CD14-positive monocyte (primary cell): ENCODE data around the gene MSI2. TPM values are rescaled to one million over a fixed set of nuclear protein-coding genes. Genes with fewer than 3 reads are reported as not detected.

Experiments
- DNase-seq, 3 donors: peaks; one replicate each; pipeline ENCODE4 v3.0.0-alpha.2; 2011 to 2022
- H2AFZ ChIP-seq: 2 replicates; pipeline ENCODE4 v1.6.0; 2012; ENCODE audit warnings: mild to moderate bottlenecking, low read depth, low read length, inconsistent platforms; ENCODE audit not compliant: insufficient read depth, poor library complexity, severe bottlenecking
- H3K27ac ChIP-seq, 2 donors: 1 replicate in 1 of 2; 2 replicates in 1 of 2; pipeline ENCODE4 v1.5.1; 2012 to 2013; ENCODE audit warnings: low read length in 2 of 2, control low read depth in 1 of 2, inconsistent platforms in 1 of 2, low read depth in 1 of 2, mild to moderate bottlenecking in 1 of 2
- H3K27me3 ChIP-seq, 2 donors: one replicate each; pipeline versions ENCODE4 v1.6.0 to v1.6.1; 2011 to 2013; ENCODE audit warnings: low read length in 2 of 2; ENCODE audit not compliant: control insufficient read depth in 2 of 2, insufficient read depth in 2 of 2
- H3K36me3 ChIP-seq, 2 donors: replicated peaks in 1 of 2; 1 replicate in 1 of 2; 2 replicates in 1 of 2; pipeline versions ENCODE4 v1.5.1 to v1.6.1; 2012 to 2013; ENCODE audit warnings: low read length in 2 of 2, control low read depth in 1 of 2, inconsistent platforms in 1 of 2, mild to moderate bottlenecking in 1 of 2; ENCODE audit not compliant: insufficient read depth in 2 of 2, control insufficient read depth in 1 of 2
- H3K4me1 ChIP-seq, 2 donors: 1 replicate in 1 of 2; 2 replicates in 1 of 2; pipeline versions ENCODE4 v1.5.1 to v1.6.1; 2012 to 2013; ENCODE audit warnings: low read length in 2 of 2, control low read depth in 1 of 2, inconsistent platforms in 1 of 2, mild to moderate bottlenecking in 1 of 2, moderate library complexity in 1 of 2; ENCODE audit not compliant: insufficient read depth in 2 of 2, control insufficient read depth in 1 of 2
- H3K4me2 ChIP-seq: replicated peaks from 2 replicates; pipeline ENCODE3; 2012; ENCODE audit warnings: low read length, moderate library complexity, mild to moderate bottlenecking; ENCODE audit not compliant: poor library complexity, severe bottlenecking; ENCODE audit errors: extremely low read depth
- H3K4me3 ChIP-seq, 3 experiments: fragments of 200-600 bp in 1 of 3; sonication (generic) in 1 of 3; replicated peaks in 1 of 3; 1 replicate in 2 of 3; 2 replicates in 1 of 3; pipeline ENCODE4 v1.5.1; 2011 to 2013; ENCODE audit warnings: low read length in 3 of 3, mild to moderate bottlenecking in 3 of 3, control low read depth in 2 of 3, low read depth in 2 of 3, inconsistent platforms in 1 of 3, moderate library complexity in 1 of 3
- H3K79me2 ChIP-seq: 2 replicates; pipeline ENCODE4 v1.6.0; 2012; ENCODE audit warnings: mild to moderate bottlenecking, control low read depth, inconsistent platforms, low read length, moderate library complexity; ENCODE audit not compliant: insufficient read depth
- H3K9ac ChIP-seq: 2 replicates; pipeline ENCODE4 v1.6.0; 2017; ENCODE audit warnings: low read length, mild to moderate bottlenecking; ENCODE audit not compliant: insufficient read depth, poor library complexity, severe bottlenecking
- H3K9me3 ChIP-seq, 2 donors: replicated peaks in 1 of 2; 1 replicate in 1 of 2; 2 replicates in 1 of 2; pipeline versions ENCODE4 v1.5.1 to v1.6.1; 2012 to 2013; ENCODE audit warnings: low read length in 2 of 2, control low read depth in 1 of 2; ENCODE audit not compliant: control insufficient read depth in 1 of 2, insufficient read depth in 1 of 2
- H4K20me1 ChIP-seq: 2 replicates; pipeline ENCODE4 v1.6.0; 2012; ENCODE audit warnings: mild to moderate bottlenecking, low read length, control low read depth, moderate library complexity; ENCODE audit not compliant: insufficient read depth
- H3K27ac Mint-ChIP-seq, 7 donors: one replicate each; pipeline ENCODE4 v1.8.0; 2020; ENCODE audit warnings: mild to moderate bottlenecking in 7 of 7, mixed read lengths in 7 of 7, moderate library complexity in 6 of 7, inconsistent platforms in 2 of 7
- H3K27me3 Mint-ChIP-seq, 3 donors: one replicate each; pipeline ENCODE4 v1.8.0; 2021 to 2022; ENCODE audit warnings: low read depth in 3 of 3, mild to moderate bottlenecking in 3 of 3, mixed read lengths in 3 of 3, moderate library complexity in 3 of 3, inconsistent platforms in 1 of 3
- H3K36me3 Mint-ChIP-seq, 2 donors: one replicate each; pipeline ENCODE4 v1.8.0; 2020; ENCODE audit warnings: mixed read lengths in 2 of 2, inconsistent platforms in 1 of 2, mild to moderate bottlenecking in 1 of 2
- H3K4me1 Mint-ChIP-seq: one replicate; pipeline ENCODE4 v1.8.0; 2020; ENCODE audit warnings: mild to moderate bottlenecking, mixed read lengths
- H3K4me3 Mint-ChIP-seq, 2 donors: one replicate each; pipeline ENCODE4 v1.8.0; 2020; ENCODE audit warnings: mild to moderate bottlenecking in 2 of 2, mixed read lengths in 2 of 2, moderate library complexity in 1 of 2
- H3K9me3 Mint-ChIP-seq, 7 donors: one replicate each; pipeline ENCODE4 v1.8.0; 2020 to 2022; ENCODE audit warnings: mixed read lengths in 7 of 7, mild to moderate bottlenecking in 6 of 7, moderate library complexity in 6 of 7, inconsistent platforms in 2 of 7
- WGBS: methylation state at CpG from one replicate; pipeline ENCODE4 v1.1.5; 2013; ENCODE audit warnings: missing lambda C conversion rate; ENCODE audit not compliant: insufficient coverage; 5-methylcytosine and 5-hydroxymethylcytosine counted together
- intact Hi-C, 2 donors: fragments of 100-400 bp; cut with micrococcal nuclease; formaldehyde crosslinking; loops; one replicate each; pipeline versions ENCODE4 v1.15.0 to v1.15.1; 2023
- polyA plus RNA-seq, 3 donors: library from polyadenylated mRNA; depleted of rRNA in 1 of 3; unstranded in 2 of 3; stranded (reverse) in 1 of 3; fragments of 300-500 nt in 2 of 3; fragments of >200 nt in 1 of 3; fragmentation: Illumina TruSeq in 2 of 3; gene quantifications; 1 replicate in 2 of 3; 2 replicates in 1 of 3; pipeline ENCODE4 v1.2.3, GENCODE V29; 2012 to 2021
- TF ChIP-seq, protein P1 (sequence below): fragments of 200-600 bp; IDR thresholded peaks from one replicate; pipeline ENCODE4 v1.8.0; 2022; ENCODE audit warnings: antibody characterized with exemption, mild to moderate bottlenecking

Gene MSI2
- polyA plus RNA-seq, 3 donors = 0.20 to 6.6 (median 0.37) TPM

DNA sequence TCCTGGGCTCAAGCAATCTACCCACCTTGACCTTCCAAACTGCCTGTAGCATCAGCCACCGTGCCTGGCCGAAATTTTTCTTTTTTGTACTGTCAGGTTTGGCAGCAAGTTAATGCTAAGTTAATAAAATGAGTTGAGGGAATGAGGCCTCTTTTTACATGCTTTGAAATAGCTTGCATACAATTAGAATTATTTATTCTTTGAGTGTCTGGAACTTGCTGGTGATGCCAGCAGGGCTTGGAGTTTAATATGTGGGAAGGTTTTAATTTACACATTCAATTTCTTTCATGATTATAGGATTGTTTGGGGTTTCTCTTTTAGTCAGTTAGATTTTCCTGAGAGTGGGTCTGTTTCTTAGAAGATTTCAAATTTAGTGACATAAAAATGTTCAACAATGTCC is 31.2 kb upstream of the MSI2 start:
- H3K9ac ChIP-seq = no peak overlapping the region
- DNase-seq = no peak
- Mint-ChIP-seq H3K4me1 (no peaks in the 10 kb centered on the region), H3K27ac (no peak overlapping the region), H3K9me3 (peaks cover 9 to 29% (median 15%) of the 10 kb centered on the region in 7 donors), H3K36me3 (no peaks in the 10 kb centered on the region), H3K27me3 (peaks cover 2 to 9% (median 4%) of the 10 kb centered on the region in 3 donors), H3K4me3 (no peak overlapping the region)
- H2AFZ ChIP-seq = no peak overlapping the region
- TF ChIP-seq, protein P1, sequence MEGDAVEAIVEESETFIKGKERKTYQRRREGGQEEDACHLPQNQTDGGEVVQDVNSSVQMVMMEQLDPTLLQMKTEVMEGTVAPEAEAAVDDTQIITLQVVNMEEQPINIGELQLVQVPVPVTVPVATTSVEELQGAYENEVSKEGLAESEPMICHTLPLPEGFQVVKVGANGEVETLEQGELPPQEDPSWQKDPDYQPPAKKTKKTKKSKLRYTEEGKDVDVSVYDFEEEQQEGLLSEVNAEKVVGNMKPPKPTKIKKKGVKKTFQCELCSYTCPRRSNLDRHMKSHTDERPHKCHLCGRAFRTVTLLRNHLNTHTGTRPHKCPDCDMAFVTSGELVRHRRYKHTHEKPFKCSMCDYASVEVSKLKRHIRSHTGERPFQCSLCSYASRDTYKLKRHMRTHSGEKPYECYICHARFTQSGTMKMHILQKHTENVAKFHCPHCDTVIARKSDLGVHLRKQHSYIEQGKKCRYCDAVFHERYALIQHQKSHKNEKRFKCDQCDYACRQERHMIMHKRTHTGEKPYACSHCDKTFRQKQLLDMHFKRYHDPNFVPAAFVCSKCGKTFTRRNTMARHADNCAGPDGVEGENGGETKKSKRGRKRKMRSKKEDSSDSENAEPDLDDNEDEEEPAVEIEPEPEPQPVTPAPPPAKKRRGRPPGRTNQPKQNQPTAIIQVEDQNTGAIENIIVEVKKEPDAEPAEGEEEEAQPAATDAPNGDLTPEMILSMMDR = no peak
- no peak overlapping the region for H3K27ac ChIP-seq
- intact Hi-C loops = no loop called here
- peaks cover 5 to 7% of the 10 kb centered on the region in 2 donors for H3K9me3 ChIP-seq
- H3K4me3 ChIP-seq = no peak overlapping the region
- H3K4me2 ChIP-seq = no peak overlapping the region
- H3K36me3 ChIP-seq = no peaks in the 10 kb centered on the region
- no peaks in the 10 kb centered on the region for H4K20me1 ChIP-seq
- no peaks in the 10 kb centered on the region for H3K27me3 ChIP-seq
- WGBS = 100% methylated on average over 1 of the region's 2 CpGs
- no peaks in the 10 kb centered on the region for H3K79me2 ChIP-seq
- H3K4me1 ChIP-seq = no peaks in the 10 kb centered on the region

DNA sequence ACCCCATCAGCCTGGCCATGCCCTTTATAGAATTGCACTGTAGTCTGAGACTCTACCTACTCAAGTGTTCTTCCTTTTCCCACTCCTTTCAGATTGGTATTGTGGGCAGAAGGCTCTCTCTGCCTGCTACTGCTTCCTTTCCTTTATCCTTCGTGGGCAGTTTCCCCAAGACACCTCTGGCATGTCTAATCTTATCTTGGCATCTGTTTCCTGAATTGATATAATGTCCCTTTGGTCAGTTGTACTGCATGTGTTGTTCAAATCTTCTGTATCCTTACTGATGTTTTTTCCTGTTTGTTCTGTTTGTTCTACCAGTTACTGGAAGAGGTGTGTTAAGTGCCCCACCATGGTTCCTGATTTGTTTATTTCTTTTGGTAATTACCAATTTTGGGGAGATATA is 29.5 kb upstream of the MSI2 start:
- no peaks in the 10 kb centered on the region for H3K36me3 Mint-ChIP-seq
- peaks cover 2 to 9% (median 4%) of the 10 kb centered on the region in 3 donors for H3K27me3 Mint-ChIP-seq
- Histone ChIP-seq H3K4me1 (no peaks in the 10 kb centered on the region), H3K27me3 (no peaks in the 10 kb centered on the region), H3K79me2 (no peaks in the 10 kb centered on the region), H2AFZ (no peak overlapping the region), H4K20me1 (no peaks in the 10 kb centered on the region), H3K9ac (no peak overlapping the region), H3K27ac (no peak overlapping the region), H3K36me3 (no peaks in the 10 kb centered on the region), H3K9me3 (peaks cover 0 to 5% of the 10 kb centered on the region in 2 donors), H3K4me3 (no peak overlapping the region), H3K4me2 (no peak overlapping the region)
- no peaks in the 10 kb centered on the region for H3K4me1 Mint-ChIP-seq
- no peak overlapping the region for H3K27ac Mint-ChIP-seq
- DNase-seq = no peak
- no CpG with 5 or more reads among the region's 1 CpG for WGBS
- TF ChIP-seq, protein P1 = no peak
- intact Hi-C loops = no loop called here
- no peak overlapping the region for H3K4me3 Mint-ChIP-seq
- H3K9me3 Mint-ChIP-seq = peaks cover 9 to 25% (median 11%) of the 10 kb centered on the region in 7 donors
